Activated CD4-positive, alpha-beta T cell treated with anti-CD3 and anti-CD28 coated beads, Interleukin-2, amount 50 U/mL, for 48 hours (primary cell): ENCODE results near the gene CDK15.

Experiments
- DNase-seq, 2 experiments: peaks; one replicate each; pipeline ENCODE4 v3.0.0-alpha.2; 2020

The CDK15 gene

GRCh38 chr2:201915446-201915845, 109.1 kb downstream of the CDK15 start:
- no peak for DNase-seq

DNA sequence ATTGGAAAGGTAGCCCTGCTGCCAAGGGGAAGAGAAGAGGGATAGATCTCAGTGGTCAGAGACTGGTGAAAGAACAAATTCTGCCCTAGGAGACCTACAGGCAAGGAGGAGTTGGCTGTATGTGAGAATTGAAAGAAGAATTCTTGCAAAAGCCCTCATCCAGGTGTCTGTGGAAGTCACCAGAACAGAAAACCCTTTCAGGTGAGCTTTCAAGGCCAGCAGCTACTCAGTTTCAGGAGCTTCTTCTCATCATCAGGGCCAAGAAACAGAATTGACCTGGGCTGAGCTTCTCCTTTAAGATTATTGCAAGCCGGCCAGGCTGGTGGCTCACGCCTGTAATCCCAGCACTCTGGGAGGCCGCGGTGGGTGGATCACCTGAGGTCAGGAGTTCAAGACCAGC, 110.2 kb downstream of the CDK15 start:
- no peak for DNase-seq

- no peak for DNase-seq
Measured at GRCh38 chr2:201918616-201919307, 112.4 kb downstream of the CDK15 start.

- DNase-seq = no peak
Measured at GRCh38 chr2:201919308-201919634, 112.9 kb downstream of the CDK15 start.

DNA sequence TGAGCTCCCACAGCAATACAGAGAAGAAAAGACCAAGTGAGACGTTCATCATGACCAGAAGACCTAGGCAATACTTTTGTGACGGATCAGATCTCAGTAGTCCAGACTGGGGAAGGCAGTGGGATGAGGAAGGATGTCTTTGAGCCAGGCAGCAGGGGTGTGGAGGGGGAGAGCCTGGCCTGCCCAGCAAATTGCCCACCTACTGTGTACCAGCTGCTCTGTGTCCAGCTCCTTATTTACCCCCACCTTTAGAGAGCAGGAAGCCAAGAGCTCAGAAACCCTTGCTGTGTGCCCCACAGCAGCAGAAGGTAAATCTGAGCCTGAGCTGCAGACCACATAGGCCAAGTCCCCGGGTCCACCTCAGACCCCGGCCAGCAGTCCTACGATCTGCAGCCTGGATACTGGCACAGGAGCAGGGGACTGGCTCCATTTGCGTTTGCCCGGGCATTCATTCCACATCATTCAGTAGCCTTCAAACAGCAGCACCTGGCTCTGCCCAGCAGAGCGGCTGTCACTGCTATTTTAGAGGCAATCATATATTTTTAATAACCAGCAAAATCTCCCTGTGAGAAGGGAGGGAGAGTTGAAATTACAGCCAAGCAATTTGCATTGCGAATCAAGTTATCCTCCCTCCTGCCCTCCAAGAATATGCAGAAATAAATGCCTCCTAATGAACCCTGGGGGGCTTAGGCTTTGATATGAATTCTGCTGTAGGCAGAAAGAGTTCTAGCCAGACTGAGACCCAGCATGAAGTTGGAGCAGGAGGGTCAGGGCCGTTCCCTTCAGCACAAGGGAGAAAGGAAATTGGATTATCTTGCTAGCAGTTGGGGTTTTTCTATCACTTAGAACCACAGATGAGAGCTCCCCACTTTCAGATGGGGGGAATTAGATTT, 117.3 kb downstream of the CDK15 start:
- DNase-seq = no peak

GRCh38 chr2:201924453-201924852, 118.1 kb downstream of the CDK15 start:
- no peak for DNase-seq

DNA sequence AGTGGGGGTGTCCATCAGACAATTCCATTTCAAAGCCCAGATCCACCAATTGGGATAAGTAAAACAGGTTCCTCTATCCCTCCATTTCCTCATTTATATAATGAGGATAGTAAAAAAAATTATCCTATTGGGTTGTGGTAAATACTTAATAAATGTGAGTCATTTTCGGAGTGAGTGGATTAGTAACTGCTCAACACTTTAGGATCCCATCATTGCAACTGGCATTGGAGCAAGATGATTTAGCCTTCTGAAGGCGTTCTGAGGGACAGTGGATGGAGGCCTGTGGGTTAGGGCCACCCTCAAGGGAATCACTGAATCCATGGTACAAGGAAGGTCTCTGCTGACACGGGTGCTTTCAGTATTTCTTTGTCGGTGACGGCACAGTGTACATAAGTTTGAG, 118.7 kb downstream of the CDK15 start:
- no peak for DNase-seq

DNA sequence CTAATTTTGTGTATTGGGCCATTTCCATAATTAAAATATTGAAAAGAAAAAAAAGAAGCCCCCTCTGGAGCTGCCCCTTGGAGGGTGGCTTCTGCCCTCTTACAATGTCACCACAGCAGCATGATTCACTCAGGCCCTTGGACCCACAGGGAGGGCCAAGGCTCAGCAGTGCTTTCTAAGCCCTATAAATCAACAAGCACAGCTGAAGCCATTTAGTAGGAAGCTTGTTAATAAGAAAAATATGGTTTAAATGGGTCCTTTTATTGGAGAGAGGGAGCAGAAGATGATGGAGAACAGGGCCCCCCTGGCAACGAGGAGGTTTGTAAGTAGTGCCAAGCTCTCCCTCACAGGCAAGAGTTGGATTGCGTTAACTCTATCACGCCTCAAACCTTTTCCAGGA, 119.7 kb downstream of the CDK15 start:
- no peak for DNase-seq

- DNase-seq = no peak
Measured at GRCh38 chr2:201928363-201928762, 122.0 kb downstream of the CDK15 start.

- no peak for DNase-seq
Measured at GRCh38 chr2:201929281-201930026, 123.1 kb downstream of the CDK15 start.

DNA sequence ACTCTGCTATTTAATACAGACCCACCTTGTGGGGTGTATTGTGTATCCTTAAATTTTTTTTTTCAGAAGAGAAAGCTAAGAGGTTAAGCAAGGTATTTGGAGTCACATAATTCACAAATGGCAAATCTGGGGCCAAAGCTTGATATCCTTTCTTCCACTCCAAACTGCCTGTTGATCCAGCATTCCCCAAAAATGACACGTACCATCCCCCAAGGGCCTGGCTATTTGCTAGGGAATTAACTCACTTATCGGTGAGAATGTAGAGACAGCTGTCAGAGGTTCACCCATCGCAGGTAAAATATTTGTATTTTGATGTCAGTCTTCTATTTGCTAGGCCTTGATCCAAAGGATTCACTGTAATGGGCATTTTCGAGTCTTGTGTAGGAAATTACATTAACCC, 123.7 kb downstream of the CDK15 start:
- DNase-seq = no peak

- no peak for DNase-seq
Measured at GRCh38 chr2:201930831-201931230, 124.5 kb downstream of the CDK15 start.

DNA sequence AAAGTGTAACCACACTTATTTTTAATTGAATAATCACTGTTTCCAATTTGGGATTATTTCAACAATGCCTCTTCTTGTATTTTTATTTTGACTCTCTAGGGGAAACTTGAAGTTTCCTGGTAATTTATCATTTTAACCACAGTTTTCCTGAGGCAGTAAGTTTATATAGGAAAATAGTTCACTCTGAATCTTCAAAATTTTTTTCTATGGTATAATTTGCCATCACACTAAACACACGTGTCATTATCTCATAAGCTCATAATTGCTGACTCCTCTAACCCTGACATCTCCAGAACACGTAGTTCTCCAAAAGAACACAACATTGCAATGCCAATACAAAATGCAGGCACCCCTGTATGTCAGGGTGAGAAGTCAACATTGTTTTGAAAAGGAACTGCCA, 125.1 kb downstream of the CDK15 start:
- DNase-seq = no peak

GRCh38 chr2:201931951-201932350, 125.6 kb downstream of the CDK15 start:
- DNase-seq = no peak

DNA sequence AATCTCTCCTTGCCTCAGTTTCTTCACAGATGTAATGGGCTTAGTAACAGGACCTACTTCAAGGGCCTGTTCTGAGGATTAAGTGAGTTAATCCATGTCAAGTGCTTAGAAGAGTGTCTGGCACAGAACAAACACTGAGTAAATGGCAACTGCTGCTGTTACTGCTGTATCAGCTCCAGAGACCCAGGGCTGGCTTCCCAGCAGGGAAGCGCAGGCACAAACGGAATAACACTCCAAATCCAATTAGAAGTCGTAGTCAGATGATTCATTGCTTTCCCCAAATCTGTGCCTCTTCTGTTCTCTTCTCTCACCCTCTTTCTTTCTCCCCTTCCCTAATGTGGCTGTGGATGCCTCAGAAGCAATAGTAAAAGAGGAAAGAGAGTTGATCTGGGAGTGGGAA, 126.2 kb downstream of the CDK15 start:
- no peak for DNase-seq

GRCh38 chr2:201933792-201934237, 127.5 kb downstream of the CDK15 start:
- DNase-seq = no peak

DNA sequence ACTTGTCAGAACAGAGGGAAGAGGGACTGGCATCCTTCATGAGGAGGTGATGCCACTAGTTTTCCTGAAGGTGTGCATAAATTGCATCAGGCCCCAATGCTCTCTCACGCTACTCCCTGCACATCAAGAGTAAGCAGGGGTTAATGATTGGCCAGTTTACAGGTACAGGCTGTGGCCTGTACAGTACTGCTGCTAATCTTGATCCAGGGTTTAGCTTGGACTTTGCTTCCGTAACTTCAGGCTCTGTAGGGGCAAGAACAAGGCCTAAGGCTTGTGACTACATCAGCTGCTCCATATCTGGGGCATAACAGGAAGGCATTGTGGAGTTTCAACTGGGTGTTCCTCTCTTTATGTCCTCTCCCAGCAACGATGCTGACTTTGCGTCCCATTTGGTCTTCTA, 130.5 kb downstream of the CDK15 start:
- DNase-seq = no peak

DNA sequence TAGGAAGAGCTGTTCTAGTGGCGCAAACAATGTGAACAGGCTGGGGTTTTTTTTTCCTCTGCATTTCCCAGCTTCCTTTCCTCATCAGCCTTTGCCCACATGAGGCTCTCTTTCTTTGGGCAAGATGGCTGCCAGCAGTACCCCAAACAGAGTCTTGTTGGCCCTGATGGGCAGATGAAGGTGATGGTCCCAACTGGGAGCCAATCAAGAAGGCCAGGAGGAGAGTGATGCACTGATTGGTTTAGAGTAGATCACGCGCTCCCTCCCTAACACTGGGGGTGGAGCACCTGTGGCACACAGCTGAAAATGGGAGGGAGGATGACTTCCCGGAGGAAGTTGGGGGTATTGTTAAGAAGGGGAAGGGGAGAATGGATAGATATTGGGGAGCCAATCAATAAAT, 131.0 kb downstream of the CDK15 start:
- no peak for DNase-seq

GRCh38 chr2:201938156-201938775, 131.9 kb downstream of the CDK15 start:
- DNase-seq = no peak

DNA sequence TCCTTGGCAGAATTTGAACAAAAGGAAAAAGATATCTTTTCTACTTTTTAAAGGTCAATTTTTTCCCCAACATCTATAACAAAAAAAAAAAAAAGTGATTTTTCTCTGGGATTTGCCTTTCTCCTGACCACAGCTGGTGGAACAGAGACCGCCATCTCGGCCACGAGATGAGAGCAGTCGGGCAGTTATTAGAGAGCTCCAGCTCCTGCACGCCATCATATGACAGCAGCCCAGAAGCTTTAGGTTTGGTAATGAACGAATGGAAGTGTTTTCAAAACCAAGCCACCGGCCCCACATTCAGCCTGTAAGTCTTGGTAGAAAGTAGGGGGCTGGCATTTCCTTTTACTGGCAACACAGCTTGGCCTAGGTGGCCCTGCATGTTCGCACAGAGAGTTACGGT, 132.4 kb downstream of the CDK15 start:
- no peak for DNase-seq

DNA sequence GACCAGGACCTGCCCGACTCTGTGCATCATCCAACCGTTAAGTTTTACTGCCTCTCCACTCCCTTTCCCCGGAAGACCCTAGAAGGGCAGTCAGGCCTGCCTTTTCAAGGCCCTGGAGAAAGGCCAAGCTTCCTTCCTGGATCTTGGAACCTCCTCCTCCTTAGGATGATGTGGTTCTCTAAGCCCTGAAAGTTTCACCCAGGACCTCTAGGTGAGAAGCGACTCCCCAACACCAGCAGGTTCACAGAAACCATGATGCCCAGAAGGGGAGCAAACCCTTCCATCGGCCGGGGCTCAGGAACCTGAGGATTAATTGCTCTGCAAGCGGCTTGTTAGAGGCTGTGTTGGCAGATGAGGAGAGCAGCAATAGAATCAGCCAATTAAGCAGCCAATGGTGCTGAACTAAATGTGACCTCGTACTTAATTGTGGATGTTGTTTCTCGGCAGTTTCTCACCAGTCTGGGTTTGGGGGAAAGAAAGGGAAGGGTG, 133.2 kb downstream of the CDK15 start:
- no peak for DNase-seq

DNA sequence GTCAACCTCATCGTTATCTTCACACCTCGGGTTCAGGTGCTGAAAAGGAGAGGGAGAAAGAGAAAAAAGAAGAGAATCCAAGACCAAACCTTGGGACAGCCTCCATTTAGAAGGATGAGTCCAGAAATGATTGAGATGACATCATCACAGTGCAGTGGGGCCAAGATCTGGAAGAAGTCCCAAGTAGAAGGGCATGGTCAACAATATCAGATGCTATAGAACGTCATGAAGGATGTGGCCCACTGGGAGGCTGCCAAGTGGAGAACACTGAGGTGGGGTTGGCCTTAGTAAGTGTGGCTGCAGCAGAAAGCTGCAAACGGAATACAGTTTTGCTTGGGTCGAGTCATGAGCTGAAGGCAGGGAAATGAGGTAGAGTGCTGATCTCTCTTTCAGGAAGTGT, 136.2 kb downstream of the CDK15 start:
- DNase-seq = no peak
